Heart left ventricle (tissue), 13 donors: ENCODE data around the gene TMEM130.

Experiments
- POLR2A ChIP-seq, 2 donors: fragments of 450-650 bp; IDR thresholded peaks; one replicate each; pipeline ENCODE4 v1.6.1; 2017; ENCODE audit warnings: antibody characterized with exemption in 2 of 2, mild to moderate bottlenecking in 2 of 2, moderate library complexity in 2 of 2
- TF ChIP-seq, protein P1 (sequence below), 12 donors: fragments of 200-600 bp; sonication (generic) in 4 of 12; IDR thresholded peaks; one replicate each; pipeline versions ENCODE4 v1.5.0 to v1.8.0; 2018 to 2022; ENCODE audit warnings: antibody characterized with exemption in 12 of 12, mild to moderate bottlenecking in 5 of 12
- donor health status: ischemic (EF 13 %, LVEDD 7.1; RV severe dilation, severe dysfunction).
- donor health status: DM: no; HTN: yes; CAD: no.
- donor health status: DM: no; HTN: no; CAD: no.
- donor health status: ischemic (EF 25% LVEDD 6.9; RV normal size, moderate dysfunction).
- donor health status: ischemic (EF 25% LVEDD 5.7; RV mildly dilated, moderate dysfunction).
- donor health status: ischemic (EF 35%, LVEDD 5.7; RV mildly dilated, moderate dysfunction).
- donor health status: nonischemic (EF 11% LVEDD 7.7; RV severe dilation, severe dysfunction).
- donor health status: DM: yes; HTN: yes; CAD: no.
- donor health status: PGD.
- donor health status: ischemic (EF 29% LVEDD 5.4; RV normal size, mild dysfunction).
- donor health status: nonischemic (EF 23%, LVEDD 6.1; RV moderate dilation, normal function).

DNA sequence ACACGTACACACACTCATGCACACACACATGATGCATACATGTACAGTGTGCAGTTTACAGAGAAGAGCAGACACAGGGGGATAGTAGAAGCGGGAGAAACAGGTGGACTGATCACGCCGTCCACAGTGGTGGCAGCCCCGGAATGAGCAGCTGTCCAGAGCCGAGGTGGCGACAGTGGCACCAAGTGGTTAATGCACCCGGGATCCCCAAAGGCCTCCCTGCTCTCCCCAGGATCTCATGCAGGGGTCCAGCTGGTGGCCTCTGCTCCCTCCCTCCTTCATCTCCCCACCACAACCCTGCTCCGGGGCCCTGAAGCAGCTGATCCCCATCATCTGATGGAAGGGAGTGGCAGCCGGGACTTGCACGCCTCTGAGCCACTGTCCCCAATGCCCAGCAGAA lies 29.7 kb downstream of the TMEM130 start:
- TF ChIP-seq, protein P1, sequence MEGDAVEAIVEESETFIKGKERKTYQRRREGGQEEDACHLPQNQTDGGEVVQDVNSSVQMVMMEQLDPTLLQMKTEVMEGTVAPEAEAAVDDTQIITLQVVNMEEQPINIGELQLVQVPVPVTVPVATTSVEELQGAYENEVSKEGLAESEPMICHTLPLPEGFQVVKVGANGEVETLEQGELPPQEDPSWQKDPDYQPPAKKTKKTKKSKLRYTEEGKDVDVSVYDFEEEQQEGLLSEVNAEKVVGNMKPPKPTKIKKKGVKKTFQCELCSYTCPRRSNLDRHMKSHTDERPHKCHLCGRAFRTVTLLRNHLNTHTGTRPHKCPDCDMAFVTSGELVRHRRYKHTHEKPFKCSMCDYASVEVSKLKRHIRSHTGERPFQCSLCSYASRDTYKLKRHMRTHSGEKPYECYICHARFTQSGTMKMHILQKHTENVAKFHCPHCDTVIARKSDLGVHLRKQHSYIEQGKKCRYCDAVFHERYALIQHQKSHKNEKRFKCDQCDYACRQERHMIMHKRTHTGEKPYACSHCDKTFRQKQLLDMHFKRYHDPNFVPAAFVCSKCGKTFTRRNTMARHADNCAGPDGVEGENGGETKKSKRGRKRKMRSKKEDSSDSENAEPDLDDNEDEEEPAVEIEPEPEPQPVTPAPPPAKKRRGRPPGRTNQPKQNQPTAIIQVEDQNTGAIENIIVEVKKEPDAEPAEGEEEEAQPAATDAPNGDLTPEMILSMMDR (IDR thresholded peaks at IDR 0.05): no peak
- TF ChIP-seq POLR2A (IDR thresholded peaks at IDR 0.05): no peak
